Activated naive CD4-positive, alpha-beta T cell treated with anti-CD3 and anti-CD28 coated beads, Interleukin-2, amount 10 ng/mL, durations not matched to agents 7 days and 5 days (primary cell): Measurements from ENCODE around the gene SLC5A10.

Experiments used
- CTCF ChIA-PET: fragments of 350-600 bp; sonication (Branson Sonifier 250); formaldehyde crosslinking; loops from one replicate; lab custom pipeline; 2021; ENCODE audit warnings: antibody characterized with exemption; lab: Charles Lee
- DNase-seq: peaks from one replicate; pipeline ENCODE4 v3.0.0-alpha.2; 2020
- H3K27ac Mint-ChIP-seq: one replicate; pipeline ENCODE4 v1.8.0; 2021; ENCODE audit warnings: mild to moderate bottlenecking, moderate library complexity, mixed read lengths
- H3K27me3 Mint-ChIP-seq: one replicate; pipeline ENCODE4 v1.8.0; 2021; ENCODE audit warnings: mild to moderate bottlenecking, mixed read lengths
- H3K36me3 Mint-ChIP-seq: one replicate; pipeline ENCODE4 v1.8.0; 2021; ENCODE audit warnings: mixed read lengths
- H3K4me1 Mint-ChIP-seq: one replicate; pipeline ENCODE4 v1.8.0; 2021; ENCODE audit warnings: mixed read lengths
- H3K4me3 Mint-ChIP-seq: one replicate; pipeline ENCODE4 v1.8.0; 2021; ENCODE audit warnings: mild to moderate bottlenecking, moderate library complexity, mixed read lengths
- H3K9me3 Mint-ChIP-seq: one replicate; pipeline ENCODE4 v1.8.0; 2021; ENCODE audit warnings: mixed read lengths

The SLC5A10 gene

GRCh38 chr17:18978050-18978449 is 26.1 kb downstream of the SLC5A10 start:
- H3K4me3 Mint-ChIP-seq, result no peak overlapping the region
- H3K36me3 Mint-ChIP-seq, result no peaks in the 10 kb centered on the region
- H3K27ac Mint-ChIP-seq, result no peak overlapping the region
- CTCF ChIA-PET, result no interaction called here
- H3K9me3 Mint-ChIP-seq, result no peaks in the 10 kb centered on the region
- H3K27me3 Mint-ChIP-seq, result no peaks in the 10 kb centered on the region
- no peaks in the 10 kb centered on the region for H3K4me1 Mint-ChIP-seq
- no peak for DNase-seq

GRCh38 chr17:18978655-18979054 is 26.7 kb downstream of the SLC5A10 start:
- Mint-ChIP-seq H3K27ac (no peak overlapping the region), H3K27me3 (no peaks in the 10 kb centered on the region), H3K4me3 (no peak overlapping the region), H3K9me3 (no peaks in the 10 kb centered on the region), H3K4me1 (no peaks in the 10 kb centered on the region), H3K36me3 (no peaks in the 10 kb centered on the region)
- DNase-seq, result no peak
- CTCF ChIA-PET, result no interaction called here

GRCh38 chr17:18980682-18981334 is 28.8 kb downstream of the SLC5A10 start:
- Mint-ChIP-seq H3K36me3 (no peaks in the 10 kb centered on the region), H3K27me3 (no peaks in the 10 kb centered on the region), H3K4me3 (no peak overlapping the region), H3K27ac (no peak overlapping the region), H3K4me1 (no peaks in the 10 kb centered on the region), H3K9me3 (no peaks in the 10 kb centered on the region)
- CTCF ChIA-PET, result no interaction called here
- no peak for DNase-seq

- peaks cover 2% of the 10 kb centered on the region for H3K4me1 Mint-ChIP-seq
- peaks cover 3% of the 10 kb centered on the region for H3K36me3 Mint-ChIP-seq
- no peak overlapping the region for H3K4me3 Mint-ChIP-seq
- DNase-seq, result no peak
- no peaks in the 10 kb centered on the region for H3K27me3 Mint-ChIP-seq
- H3K27ac Mint-ChIP-seq, result no peak overlapping the region
- no peaks in the 10 kb centered on the region for H3K9me3 Mint-ChIP-seq
- CTCF ChIA-PET, result no interaction called here
Observed at GRCh38 chr17:18981335-18981641, 29.3 kb downstream of the SLC5A10 start.

GRCh38 chr17:18981642-18982424 is 29.9 kb downstream of the SLC5A10 start:
- H3K4me3 Mint-ChIP-seq, result no peak overlapping the region
- H3K36me3 Mint-ChIP-seq, result peaks cover 3% of the 10 kb centered on the region
- DNase-seq, result no peak
- no peaks in the 10 kb centered on the region for H3K9me3 Mint-ChIP-seq
- peaks cover 6% of the 10 kb centered on the region for H3K4me1 Mint-ChIP-seq
- CTCF ChIA-PET, result interaction anchor here (1.2 kb wide), 1 partner anchor 20 kb away, joined by 6 read pairs; no protein-coding TSS in a partner anchor
- H3K27me3 Mint-ChIP-seq, result no peaks in the 10 kb centered on the region
- H3K27ac Mint-ChIP-seq, result no peak overlapping the region

- CTCF ChIA-PET, result no interaction called here
Observed at GRCh38 chr17:18984273-18985114, 32.5 kb downstream of the SLC5A10 start.

GRCh38 chr17:18985475-18985874 is 33.5 kb downstream of the SLC5A10 start:
- Mint-ChIP-seq H3K9me3 (no peaks in the 10 kb centered on the region), H3K27me3 (no peaks in the 10 kb centered on the region), H3K4me3 (no peak overlapping the region), H3K4me1 (peaks cover 15% of the 10 kb centered on the region), H3K36me3 (peaks cover 3% of the 10 kb centered on the region), H3K27ac (no peak overlapping the region)
- no peak for DNase-seq
- CTCF ChIA-PET, result no interaction called here

More at GRCh38 chr17:18984273-18985114, 32.5 kb downstream of the SLC5A10 start:
- Mint-ChIP-seq H3K9me3 (no peaks in the 10 kb centered on the region), H3K4me1 (peaks cover 15% of the 10 kb centered on the region), H3K27me3 (no peaks in the 10 kb centered on the region), H3K4me3 (no peak overlapping the region), H3K36me3 (peaks cover 3% of the 10 kb centered on the region), H3K27ac (no peak overlapping the region)
- no peak for DNase-seq

- peaks cover 18% of the 10 kb centered on the region for H3K4me1 Mint-ChIP-seq
- CTCF ChIA-PET, result no interaction called here
- H3K27me3 Mint-ChIP-seq, result no peaks in the 10 kb centered on the region
- no peak overlapping the region for H3K4me3 Mint-ChIP-seq
- no peak overlapping the region for H3K27ac Mint-ChIP-seq
- H3K36me3 Mint-ChIP-seq, result peaks cover 3% of the 10 kb centered on the region
- no peaks in the 10 kb centered on the region for H3K9me3 Mint-ChIP-seq
- DNase-seq, result no peak
Observed at GRCh38 chr17:18986541-18987229, 34.7 kb downstream of the SLC5A10 start.

- DNase-seq, result no peak
Observed at GRCh38 chr17:18987230-18987610, 35.3 kb downstream of the SLC5A10 start.

GRCh38 chr17:18987862-18988545 is 36.0 kb downstream of the SLC5A10 start:
- Mint-ChIP-seq H3K4me1 (peaks cover 29% of the 10 kb centered on the region), H3K4me3 (no peak overlapping the region), H3K27ac (no peak overlapping the region), H3K36me3 (peaks cover 3% of the 10 kb centered on the region), H3K9me3 (no peaks in the 10 kb centered on the region), H3K27me3 (peaks cover 7% of the 10 kb centered on the region)
- CTCF ChIA-PET, result no interaction called here
- DNase-seq, result no peak

More at GRCh38 chr17:18987230-18987610, 35.3 kb downstream of the SLC5A10 start:
- H3K4me3 Mint-ChIP-seq, result no peak overlapping the region
- CTCF ChIA-PET, result no interaction called here
- no peaks in the 10 kb centered on the region for H3K9me3 Mint-ChIP-seq
- H3K36me3 Mint-ChIP-seq, result peaks cover 3% of the 10 kb centered on the region
- no peak overlapping the region for H3K27ac Mint-ChIP-seq
- peaks cover 21% of the 10 kb centered on the region for H3K4me1 Mint-ChIP-seq
- peaks cover 1% of the 10 kb centered on the region for H3K27me3 Mint-ChIP-seq

- no peak for DNase-seq
- Mint-ChIP-seq H3K27ac (no peak overlapping the region), H3K4me1 (peaks cover 35% of the 10 kb centered on the region), H3K36me3 (peaks cover 7% of the 10 kb centered on the region), H3K27me3 (peaks cover 7% of the 10 kb centered on the region), H3K4me3 (no peak overlapping the region), H3K9me3 (no peaks in the 10 kb centered on the region)
- CTCF ChIA-PET, result no interaction called here
Observed at GRCh38 chr17:18988546-18989173, 36.7 kb downstream of the SLC5A10 start.

GRCh38 chr17:18990331-18990730 is 38.4 kb downstream of the SLC5A10 start:
- Mint-ChIP-seq H3K9me3 (peaks cover 6% of the 10 kb centered on the region), H3K27ac (no peak overlapping the region)
- CTCF ChIA-PET, result interaction anchor here (1.4 kb wide), 1 partner anchor 29 kb away, joined by 3 read pairs; no protein-coding TSS in a partner anchor

More at GRCh38 chr17:18990331-18990730, 38.4 kb downstream of the SLC5A10 start:
- Mint-ChIP-seq H3K36me3 (peaks cover 15% of the 10 kb centered on the region), H3K27me3 (peaks cover 7% of the 10 kb centered on the region), H3K4me3 (no peak overlapping the region), H3K4me1 (peaks cover 39% of the 10 kb centered on the region)
- DNase-seq, result no peak
